CD4-positive, alpha-beta T cell treated with Interleukin-6 for 4 hours (primary cell): ENCODE results near the gene GSTM5.
"Not testable (repeated sequence)": the region's sequence is repeated elsewhere in the genome, so short reads cannot be mapped to it uniquely, and the experiment has no call there.

Experiments
- DNase-seq: peaks from one replicate; pipeline ENCODE4 v3.0.0-alpha.2; 2020; ENCODE audit warnings: mixed read lengths

GSTM5 gene

DNA sequence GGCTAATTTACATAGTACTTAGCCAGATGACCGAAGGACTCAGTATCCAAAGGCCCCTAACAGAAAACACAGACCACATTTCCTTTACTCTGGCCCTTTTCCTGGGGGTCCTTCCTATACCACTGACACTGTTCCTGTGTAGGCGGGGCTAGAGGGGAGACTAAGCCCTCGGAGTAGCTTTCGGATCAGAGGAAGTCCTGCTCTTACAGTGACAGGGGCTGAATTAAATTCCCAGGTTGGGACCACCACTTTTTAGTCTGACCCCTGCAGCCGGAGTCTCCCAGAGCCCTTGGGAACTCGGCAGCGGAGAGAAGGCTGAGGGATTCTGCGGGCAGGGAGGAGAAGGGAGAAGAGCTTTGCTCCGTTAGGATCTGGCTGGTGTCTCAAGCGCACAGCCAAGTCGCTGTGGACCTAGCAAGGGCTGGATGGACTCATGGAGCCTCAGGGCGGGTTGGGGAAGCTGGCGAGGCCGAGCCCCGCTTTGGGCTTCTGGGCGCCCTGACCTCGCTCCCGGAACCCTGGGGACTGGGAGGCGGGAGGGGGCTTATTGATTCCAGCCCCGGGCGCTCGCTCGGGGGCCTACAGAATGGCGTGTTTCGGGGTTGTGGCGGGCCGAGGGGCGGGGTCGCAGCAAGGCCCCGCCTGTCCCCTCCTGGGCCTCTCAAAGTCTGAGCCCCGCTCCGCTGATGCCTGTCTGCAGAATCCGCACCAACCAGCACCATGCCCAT lies at the start of gene GSTM5:
Gene GSTM5, plus strand, starts transcription at position 659 of the 728 bp plus-strand sequence. Its CDS starts 62 bp downstream, at position 721.
- DNase-seq = peak; percentile 11

GRCh38 chr1:109664671-109665070 lies 47.4 kb upstream of the GSTM5 start:
- no peak for DNase-seq

DNA sequence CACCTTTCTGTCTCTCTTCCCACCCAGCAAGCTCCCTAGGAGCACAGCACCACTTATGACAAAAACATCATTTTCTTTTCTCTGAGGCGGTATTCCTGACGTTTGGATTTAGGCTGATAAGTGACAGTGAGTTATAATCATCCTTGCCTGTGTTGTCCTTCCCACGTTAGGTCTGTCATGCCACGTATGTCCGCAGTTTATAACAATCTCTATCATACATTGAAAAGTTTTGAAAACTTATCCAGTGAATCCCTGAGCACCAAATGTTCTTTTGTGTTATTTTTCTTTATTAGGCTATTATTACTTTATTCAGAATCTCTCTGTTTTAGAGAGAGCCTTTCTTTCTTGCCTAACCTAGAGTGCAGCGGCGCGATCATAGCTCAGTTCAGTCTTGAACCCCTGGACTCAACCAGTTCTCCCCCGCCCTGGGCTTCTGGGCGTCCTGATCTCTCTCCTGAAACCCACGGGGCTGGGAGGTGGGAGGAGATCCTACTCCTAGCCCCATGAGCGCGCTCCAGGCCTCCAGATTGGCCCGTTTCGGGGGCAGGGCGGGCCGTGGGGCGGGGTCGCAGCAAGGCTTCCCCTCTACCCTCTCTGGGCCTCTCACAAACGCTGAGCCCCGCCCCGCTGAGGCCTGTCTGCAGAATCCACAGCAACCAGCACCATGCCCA lies 44.5 kb upstream of the GSTM5 start, which contains the start of gene GSTM2:
Gene GSTM2, plus strand, starts transcription at position 606 of the 671 bp plus-strand sequence. Its CDS starts 59 bp downstream, at position 665.
- peak; percentile 94 for DNase-seq

- DNase-seq = no peak
Measured at GRCh38 chr1:109668123-109668775, 43.8 kb upstream of the GSTM5 start.

GRCh38 chr1:109669246-109669948 lies 42.7 kb upstream of the GSTM5 start:
- no peak for DNase-seq

- not testable (repeated sequence) for DNase-seq
Measured at GRCh38 chr1:109669949-109670302, 42.1 kb upstream of the GSTM5 start.

GRCh38 chr1:109671067-109671466 lies 41.0 kb upstream of the GSTM5 start:
- no peak for DNase-seq

- not testable (repeated sequence) for DNase-seq
Measured at GRCh38 chr1:109673861-109674260, 38.2 kb upstream of the GSTM5 start.

GRCh38 chr1:109676683-109677381 lies 35.2 kb upstream of the GSTM5 start:
- DNase-seq = not testable (repeated sequence)

DNA sequence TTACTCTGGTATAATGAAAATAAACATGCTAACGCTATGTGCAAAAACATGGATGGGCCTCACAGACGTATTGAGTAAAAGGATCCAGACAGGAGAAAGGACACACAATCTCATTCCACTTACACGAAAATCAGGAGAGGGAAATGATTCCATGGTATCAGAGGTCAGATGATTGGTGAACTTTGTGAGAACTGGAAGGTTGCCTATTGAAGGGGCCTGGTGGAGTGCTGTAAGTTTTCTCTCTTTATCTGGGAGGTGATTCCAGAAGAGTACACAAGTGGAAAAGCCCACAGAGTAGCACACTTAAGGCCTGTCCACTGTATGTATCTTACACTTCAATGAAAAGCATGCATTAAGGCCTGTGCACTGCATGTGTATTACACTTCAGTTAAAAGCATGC lies 34.6 kb upstream of the GSTM5 start:
- DNase-seq = no peak

GRCh38 chr1:109678637-109679036 lies 33.4 kb upstream of the GSTM5 start:
- DNase-seq = not testable (repeated sequence)

DNA sequence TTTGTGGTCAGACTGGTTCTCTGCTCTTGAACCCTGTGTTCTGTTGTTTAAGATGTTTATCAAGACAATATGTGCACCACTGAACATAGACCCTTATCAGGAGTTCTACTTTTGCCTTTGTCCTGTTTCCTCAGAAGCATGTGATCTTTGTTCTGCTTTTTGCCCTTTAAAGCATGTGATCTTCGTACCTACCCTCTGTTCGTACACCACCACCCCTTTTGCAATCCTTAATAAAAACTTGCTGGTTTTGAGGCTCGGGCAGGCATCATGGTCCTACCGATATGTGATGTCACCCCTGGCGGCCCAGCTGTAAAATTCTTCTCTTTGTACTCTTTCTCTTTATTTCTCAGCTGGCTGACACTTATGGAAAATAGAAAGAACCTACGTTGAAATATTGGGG lies 27.3 kb upstream of the GSTM5 start:
- not testable (repeated sequence) for DNase-seq

DNA sequence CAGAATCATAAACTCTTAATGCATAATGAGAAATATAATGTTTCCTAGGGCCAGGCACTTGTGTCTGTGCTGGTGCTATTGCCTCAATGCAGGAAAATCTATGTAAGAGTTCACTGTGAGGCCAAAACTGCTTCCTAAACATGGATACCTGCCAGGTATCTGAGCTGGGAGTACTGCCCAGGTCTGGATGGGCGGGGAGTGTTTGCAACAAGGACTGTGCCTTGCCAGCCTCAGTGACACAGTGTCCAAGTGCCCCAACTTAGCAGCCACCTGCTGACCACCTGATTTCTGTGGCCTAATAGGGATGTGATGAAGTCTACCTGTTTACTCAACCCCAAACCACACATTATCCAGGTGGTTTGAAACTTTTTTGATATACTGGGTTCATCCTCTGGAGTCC lies 26.7 kb upstream of the GSTM5 start:
- DNase-seq = not testable (repeated sequence)

- DNase-seq = not testable (repeated sequence)
Measured at GRCh38 chr1:109685890-109686289, 26.2 kb upstream of the GSTM5 start.

DNA sequence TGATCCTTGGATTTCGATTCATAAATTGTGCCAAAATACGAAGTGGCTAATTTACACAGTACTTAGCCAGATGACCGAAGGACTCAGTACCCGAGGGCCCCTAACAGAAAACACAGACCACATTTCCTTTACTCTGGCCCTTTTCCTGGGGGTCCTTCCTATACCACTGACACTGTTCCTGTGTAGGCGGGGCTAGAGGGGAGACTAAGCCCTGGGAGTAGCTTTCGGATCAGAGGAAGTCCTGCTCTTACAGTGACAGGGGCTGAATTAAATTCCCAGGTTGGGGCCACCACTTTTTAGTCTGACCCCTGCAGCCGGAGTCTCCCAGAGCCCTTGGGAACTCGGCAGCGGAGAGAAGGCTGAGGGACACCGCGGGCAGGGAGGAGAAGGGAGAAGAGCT lies 24.9 kb upstream of the GSTM5 start:
- not testable (repeated sequence) for DNase-seq

DNA sequence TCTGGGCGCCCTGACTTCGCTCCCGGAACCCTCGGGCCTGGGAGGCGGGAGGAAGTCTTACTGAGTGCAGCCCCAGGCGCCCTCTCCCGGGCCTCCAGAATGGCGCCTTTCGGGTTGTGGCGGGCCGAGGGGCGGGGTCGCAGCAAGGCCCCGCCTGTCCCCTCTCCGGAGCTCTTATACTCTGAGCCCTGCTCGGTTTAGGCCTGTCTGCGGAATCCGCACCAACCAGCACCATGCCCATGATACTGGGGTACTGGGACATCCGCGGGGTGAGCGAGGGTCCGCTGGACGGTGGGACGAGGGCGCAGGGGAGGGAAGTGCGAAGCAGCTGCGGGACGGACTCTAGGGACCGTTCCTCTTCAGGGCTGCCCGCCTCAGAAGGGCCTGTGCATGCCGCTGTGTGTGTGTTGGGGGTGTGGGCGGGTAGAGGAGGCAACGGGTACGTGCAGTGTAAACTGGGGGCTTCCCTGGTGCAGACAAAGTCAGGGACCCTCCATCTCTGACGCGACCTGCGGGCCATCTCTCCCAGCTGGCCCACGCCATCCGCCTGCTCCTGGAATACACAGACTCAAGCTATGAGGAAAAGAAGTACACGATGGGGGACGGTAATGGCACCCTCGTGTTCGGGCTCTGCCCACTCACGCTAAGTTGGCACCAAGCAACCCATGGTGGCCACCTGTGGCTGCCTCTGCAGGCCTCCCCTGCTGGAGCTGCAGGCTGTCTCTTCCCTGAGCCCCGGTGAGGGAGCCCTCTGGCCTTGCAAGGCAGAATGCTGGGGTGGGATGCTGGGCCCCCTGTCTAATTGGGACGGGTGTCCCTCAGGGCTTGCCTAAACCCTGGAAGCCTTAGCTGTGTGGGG lies 24.2 kb upstream of the GSTM5 start, which contains the start of gene GSTM1:
Gene GSTM1, plus strand, starts transcription at position 177 of the 859 bp plus-strand sequence. Its CDS starts 57 bp downstream, at position 234.
- DNase-seq = no peak

GRCh38 chr1:109689844-109690405 lies 22.1 kb upstream of the GSTM5 start:
- DNase-seq = no peak

- no peak for DNase-seq
Measured at GRCh38 chr1:109691759-109692158, 20.3 kb upstream of the GSTM5 start.

DNA sequence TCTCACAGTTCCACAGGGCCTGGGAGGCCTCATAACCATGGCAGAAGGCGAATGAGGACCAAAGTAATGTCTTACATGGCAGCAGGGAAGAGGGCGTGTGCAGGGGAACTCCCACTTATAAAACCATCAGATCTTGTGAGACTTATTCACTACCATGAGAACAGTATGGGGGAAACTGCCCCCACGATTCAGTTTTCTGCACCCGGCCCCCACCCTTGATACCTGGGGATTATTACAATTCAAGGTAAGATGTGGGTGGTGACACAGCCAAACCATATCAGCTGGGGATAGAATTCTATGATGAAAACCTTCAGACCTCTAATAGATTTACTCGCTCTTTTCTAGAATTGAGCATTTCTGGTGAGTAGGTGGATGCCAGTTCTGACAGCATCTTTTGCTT lies 17.7 kb upstream of the GSTM5 start:
- not testable (repeated sequence) for DNase-seq

GRCh38 chr1:109695138-109695537 lies 16.9 kb upstream of the GSTM5 start:
- DNase-seq = not testable (repeated sequence)

GRCh38 chr1:109697066-109697465 lies 15.0 kb upstream of the GSTM5 start:
- no peak for DNase-seq
